Peyer's patch (tissue), 4 donors: ENCODE data around the gene ROR1. TPM values are rescaled to one million over a fixed set of nuclear protein-coding genes. Genes with fewer than 3 reads are reported as not detected.

ENCODE experiments used
- DNase-seq, 3 donors: peaks; one replicate each; pipeline ENCODE4 v3.0.0-alpha.2; 2017 to 2019
- H3K27ac ChIP-seq, 4 donors: fragments of 200-600 bp; sonication (generic); one replicate each; pipeline ENCODE4 v1.5.1; 2016 to 2019
- H3K27me3 ChIP-seq, 2 donors: fragments of 200-600 bp; sonication (generic); one replicate each; pipeline ENCODE4 v1.5.1; 2019
- H3K36me3 ChIP-seq, 3 donors: fragments of 200-600 bp; sonication (generic); one replicate each; pipeline ENCODE4 v1.5.1; 2016 to 2019
- H3K4me1 ChIP-seq, 4 donors: fragments of 200-600 bp; sonication (generic); one replicate each; pipeline ENCODE4 v1.5.1; 2016 to 2019
- H3K4me3 ChIP-seq, 4 donors: fragments of 200-600 bp; sonication (generic); 1 replicate in 3 of 4; 2 replicates in 1 of 4; pipeline ENCODE4 v1.5.1; 2016 to 2019; ENCODE audit warnings: mild to moderate bottlenecking in 1 of 4
- H3K9me3 ChIP-seq, 4 donors: fragments of 200-600 bp; sonication (generic); one replicate each; pipeline ENCODE4 v1.5.1; 2016 to 2019; ENCODE audit warnings: mild to moderate bottlenecking in 1 of 4
- CTCF ChIP-seq, 6 experiments: fragments of 450-650 bp in 4 of 6; fragments of 200-600 bp in 2 of 6; sonication (generic) in 1 of 6; IDR thresholded peaks; one replicate each; pipeline ENCODE4 v1.5.1; 2017 to 2019; ENCODE audit warnings: antibody characterized with exemption in 6 of 6, mild to moderate bottlenecking in 3 of 6, moderate library complexity in 1 of 6
- POLR2A ChIP-seq, 2 donors: fragments of 450-650 bp; IDR thresholded peaks; one replicate each; pipeline ENCODE4 v1.5.1; 2017; ENCODE audit warnings: antibody characterized with exemption in 2 of 2, mild to moderate bottlenecking in 2 of 2, moderate library complexity in 2 of 2
- total RNA-seq, 4 donors: library from RNA; depleted of rRNA; stranded (reverse); fragments of >200 nt; gene quantifications; one replicate each; pipeline ENCODE4 v1.1.0, GENCODE V29; 2016

The ROR1 gene
- total RNA-seq, 4 donors from 2014 or later, result 1.2 to 7.4 (median 4.7) TPM

GRCh38 chr1:63973005-63973419 lies 199.2 kb downstream of the ROR1 start:
- no peaks in the 10 kb centered on the region for H3K4me1 ChIP-seq
- H3K27me3 ChIP-seq, result no peaks in the 10 kb centered on the region
- TF ChIP-seq CTCF (IDR thresholded peaks at IDR 0.05) (no peak), POLR2A (IDR thresholded peaks at IDR 0.05) (no peak)
- H3K36me3 ChIP-seq, result no peaks in the 10 kb centered on the region
- H3K27ac ChIP-seq, result no peak overlapping the region
- DNase-seq, result no peak
- no peaks in the 10 kb centered on the region for H3K9me3 ChIP-seq
- H3K4me3 ChIP-seq, result no peak overlapping the region

DNA sequence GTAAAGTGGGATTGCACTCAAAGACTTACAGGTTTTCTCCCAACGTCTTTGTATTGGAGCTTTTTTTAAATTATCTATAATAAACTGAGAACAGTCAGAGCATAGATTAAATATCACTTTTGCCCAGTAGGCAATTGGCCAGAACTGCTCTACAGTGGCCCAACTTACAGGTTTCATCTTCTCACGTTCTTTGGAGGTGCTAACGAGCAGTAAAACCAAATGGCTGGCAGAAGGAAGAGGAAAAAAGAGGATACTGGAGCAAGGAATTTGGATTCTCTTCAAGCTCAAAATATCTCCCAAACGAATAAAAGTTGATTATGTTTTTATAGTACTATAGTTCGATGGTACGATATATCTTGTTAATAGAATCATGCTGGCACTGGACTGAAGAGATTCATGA lies 201.1 kb downstream of the ROR1 start:
- Histone ChIP-seq H3K9me3 (no peaks in the 10 kb centered on the region), H3K4me1 (no peaks in the 10 kb centered on the region), H3K4me3 (no peak overlapping the region), H3K27ac (no peak overlapping the region), H3K36me3 (no peaks in the 10 kb centered on the region), H3K27me3 (no peaks in the 10 kb centered on the region)
- TF ChIP-seq POLR2A (IDR thresholded peaks at IDR 0.05) (no peak), CTCF (IDR thresholded peaks at IDR 0.05) (no peak)
- no peak for DNase-seq

GRCh38 chr1:63975481-63975880 lies 201.7 kb downstream of the ROR1 start:
- no peaks in the 10 kb centered on the region for H3K27me3 ChIP-seq
- no peak for TF ChIP-seq CTCF (IDR thresholded peaks at IDR 0.05)
- no peak for TF ChIP-seq POLR2A (IDR thresholded peaks at IDR 0.05)
- no peak for DNase-seq
- no peak overlapping the region for H3K4me3 ChIP-seq
- no peak overlapping the region for H3K27ac ChIP-seq
- H3K4me1 ChIP-seq, result no peaks in the 10 kb centered on the region
- no peaks in the 10 kb centered on the region for H3K9me3 ChIP-seq
- no peaks in the 10 kb centered on the region for H3K36me3 ChIP-seq

GRCh38 chr1:63976006-63976405 lies 202.2 kb downstream of the ROR1 start:
- H3K36me3 ChIP-seq, result no peaks in the 10 kb centered on the region
- TF ChIP-seq CTCF (IDR thresholded peaks at IDR 0.05) (no peak), POLR2A (IDR thresholded peaks at IDR 0.05) (no peak)
- H3K27ac ChIP-seq, result no peak overlapping the region

DNA sequence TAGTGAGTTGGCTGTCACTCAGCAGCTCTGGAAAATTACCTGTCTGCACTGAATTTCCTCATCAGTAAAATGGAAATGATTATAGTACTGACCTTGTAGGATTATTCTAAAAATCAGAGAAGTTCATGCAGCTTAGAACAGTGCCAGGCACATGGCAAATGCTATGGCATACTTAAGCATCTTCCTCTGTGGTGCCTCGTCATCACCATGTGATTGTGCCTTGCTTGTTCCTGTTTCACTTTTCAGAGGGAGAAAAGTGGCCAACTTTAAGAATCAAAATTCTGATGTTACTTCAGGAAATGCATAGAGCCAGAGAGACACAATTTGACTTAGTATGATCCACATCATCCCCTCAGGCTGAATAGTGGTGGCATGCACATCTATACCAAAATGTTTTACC lies 203.6 kb downstream of the ROR1 start:
- H3K27me3 ChIP-seq, result no peaks in the 10 kb centered on the region
- DNase-seq, result no peak
- no peaks in the 10 kb centered on the region for H3K9me3 ChIP-seq
- no peak overlapping the region for H3K4me3 ChIP-seq
- H3K27ac ChIP-seq, result no peak overlapping the region
- TF ChIP-seq POLR2A (IDR thresholded peaks at IDR 0.05) (no peak), CTCF (IDR thresholded peaks at IDR 0.05) (no peak)
- H3K36me3 ChIP-seq, result no peaks in the 10 kb centered on the region
- H3K4me1 ChIP-seq, result no peaks in the 10 kb centered on the region

More at GRCh38 chr1:63976006-63976405, 202.2 kb downstream of the ROR1 start:
- Histone ChIP-seq H3K4me1 (no peaks in the 10 kb centered on the region), H3K27me3 (no peaks in the 10 kb centered on the region), H3K9me3 (no peaks in the 10 kb centered on the region), H3K4me3 (no peak overlapping the region)
- DNase-seq, result no peak
